OCI-LY7 (cell line): ENCODE data around the gene FAM13C. TPM values are rescaled to one million over a fixed set of nuclear protein-coding genes. Genes with fewer than 3 reads are reported as not detected.

ENCODE experiments used
- BruUV-seq: library from RNA; stranded (reverse); fragments of 400-500 nt; replicated peaks from 2 replicates; lab custom pipeline; 2021; lab: Mats Ljungman, UMichigan
- CTCF ChIA-PET: fragments of 300-600 bp; sonication (Branson Sonifier 250); formaldehyde crosslinking; loops from one replicate; lab custom pipeline; 2022; ENCODE audit warnings: antibody characterized with exemption; ENCODE audit not compliant: unreplicated experiment; lab: Charles Lee
- POLR2A ChIA-PET: fragments of 300-600 bp; sonication (Branson Sonifier 250); formaldehyde crosslinking; loops from one replicate; lab custom pipeline; 2022; ENCODE audit warnings: antibody characterized with exemption; lab: Charles Lee
- DNase-seq: peaks from one replicate; pipeline ENCODE4 v3.0.0-alpha.2; 2015; ENCODE audit warnings: low spot score
- H2AFZ ChIP-seq: fragments of 200-600 bp; sonication (generic), shearing (Covaris generic); 2 replicates; pipeline ENCODE4 v1.6.1; 2014; ENCODE audit warnings: mild to moderate bottlenecking, antibody characterized with exemption, low read length, moderate library complexity
- H3K27ac ChIP-seq: fragments of 200-600 bp; sonication (generic); 2 replicates; pipeline ENCODE4 v1.5.1; 2014; ENCODE audit warnings: mixed run types, low read depth, mild to moderate bottlenecking, moderate library complexity, low read length, inconsistent platforms; ENCODE audit not compliant: poor library complexity, severe bottlenecking
- H3K36me3 ChIP-seq: fragments of 200-600 bp; sonication (generic); 2 replicates; pipeline ENCODE4 v1.6.1; 2014; ENCODE audit warnings: mild to moderate bottlenecking, antibody characterized with exemption, low read length, moderate library complexity, mixed read lengths; ENCODE audit not compliant: insufficient read depth
- H3K4me1 ChIP-seq: fragments of 200-600 bp; sonication (generic); 2 replicates; pipeline ENCODE4 v1.5.1; 2014; ENCODE audit warnings: mild to moderate bottlenecking, low read length; ENCODE audit not compliant: insufficient read depth, poor library complexity, severe bottlenecking
- H3K4me2 ChIP-seq: fragments of 200-600 bp; sonication (generic); 2 replicates; pipeline ENCODE4 v1.6.1; 2014; ENCODE audit warnings: mild to moderate bottlenecking, low read length
- H3K4me3 ChIP-seq: fragments of 200-600 bp; sonication (generic); 2 replicates; pipeline ENCODE4 v1.5.1; 2014; ENCODE audit warnings: mild to moderate bottlenecking, low read depth, low read length; ENCODE audit not compliant: poor library complexity, severe bottlenecking
- H3K79me2 ChIP-seq: fragments of 200-600 bp; sonication (generic); 2 replicates; pipeline ENCODE4 v1.6.1; 2016; ENCODE audit warnings: low read depth, mild to moderate bottlenecking, low read length, moderate library complexity, mixed read lengths; ENCODE audit not compliant: insufficient read depth
- H3K9me2 ChIP-seq: fragments of 200-600 bp; sonication (generic); 2 replicates; pipeline ENCODE4 v1.6.1; 2016; ENCODE audit warnings: mild to moderate bottlenecking, low read length, mixed read lengths; ENCODE audit not compliant: insufficient read depth
- H3K9me3 ChIP-seq: fragments of 200-600 bp; sonication (generic); 2 replicates; pipeline ENCODE4 v1.6.1; 2014; ENCODE audit warnings: mild to moderate bottlenecking, mixed run types, low read length, mixed read lengths
- H4K20me1 ChIP-seq: fragments of 200-600 bp; sonication (generic); 2 replicates; pipeline ENCODE4 v1.6.1; 2014; ENCODE audit warnings: mild to moderate bottlenecking, antibody characterized with exemption, low read length, moderate library complexity, mixed read lengths; ENCODE audit not compliant: insufficient read depth
- CTCF ChIP-seq: fragments of 200-600 bp; sonication (generic); conservative IDR thresholded peaks from 2 replicates; pipeline ENCODE4 v1.5.1; 2014; ENCODE audit warnings: mild to moderate bottlenecking, antibody characterized with exemption, low read length, moderate library complexity, mixed read lengths
- EZH2phosphoT487 ChIP-seq: fragments of 200-600 bp; sonication (generic); IDR thresholded peaks from 2 replicates; pipeline ENCODE4 v1.6.1; 2018; ENCODE audit warnings: low read depth, borderline replicate concordance, mild to moderate bottlenecking, mixed run types, antibody characterized with exemption, low read length, moderate library complexity, mixed read lengths
- intact Hi-C: fragments of 100-400 bp; cut with micrococcal nuclease; formaldehyde crosslinking; loops from one replicate; pipeline ENCODE4 v1.10.0; 2022; ENCODE audit not compliant: unreplicated experiment
- total RNA-seq, 2 experiments: library from RNA; depleted of rRNA in 1 of 2; stranded (reverse); fragments of >200 nt in 1 of 2; shearing (Covaris generic) in 1 of 2; gene quantifications; 2 replicates each; pipeline ENCODE4 v1.2.3, GENCODE V29; 2014 to 2022

The FAM13C gene
- total RNA-seq, 2 experiments from 2014 or later = not detected

- Histone ChIP-seq H3K4me1 (no peaks in the 10 kb centered on the region), H3K4me3 (no peak overlapping the region), H3K9me2 (no peaks in the 10 kb centered on the region), H3K27ac (no peak overlapping the region), H4K20me1 (no peaks in the 10 kb centered on the region), H3K36me3 (no peaks in the 10 kb centered on the region), H2AFZ (no peak overlapping the region), H3K4me2 (no peak overlapping the region), H3K79me2 (no peaks in the 10 kb centered on the region), H3K9me3 (no peaks in the 10 kb centered on the region)
- BruUV-seq = no TSS peak
- ChIA-PET CTCF (no interaction called here), POLR2A (interaction anchor here (2.8 kb wide), 1 partner anchor 11 kb away, joined by 14 read pairs; no protein-coding TSS in a partner anchor)
- DNase-seq = no peak
- TF ChIP-seq CTCF = no peak
- intact Hi-C loops = no loop called here
Observed at GRCh38 chr10:59391060-59391459, 28.7 kb upstream of the FAM13C start.

- no TSS peak for BruUV-seq
- CTCF ChIA-PET = no interaction called here
- no peaks in the 10 kb centered on the region for H3K9me2 ChIP-seq
Observed at GRCh38 chr10:59388671-59388976, 26.3 kb upstream of the FAM13C start.

More at GRCh38 chr10:59388671-59388976, 26.3 kb upstream of the FAM13C start:
- no peaks in the 10 kb centered on the region for H3K4me1 ChIP-seq
- intact Hi-C loops = no loop called here
- H2AFZ ChIP-seq = no peak overlapping the region
- no peak for DNase-seq
- POLR2A ChIA-PET = no interaction called here
- no peaks in the 10 kb centered on the region for H3K79me2 ChIP-seq
- no peaks in the 10 kb centered on the region for H3K36me3 ChIP-seq
- no peak for TF ChIP-seq CTCF
- TF ChIP-seq EZH2phosphoT487 = no peak
- no peak overlapping the region for H3K27ac ChIP-seq
- no peaks in the 10 kb centered on the region for H4K20me1 ChIP-seq
- H3K4me3 ChIP-seq = no peak overlapping the region
- no peak overlapping the region for H3K4me2 ChIP-seq
- H3K9me3 ChIP-seq = no peaks in the 10 kb centered on the region
